ENCODE results near the gene LYRM4. TPM values are rescaled to one million over a fixed set of nuclear protein-coding genes. Genes with fewer than 3 reads are reported as not detected.

LYRM4 gene
- total RNA-seq, 1 experiment from 2014 or later, result 44.3 TPM

DNA sequence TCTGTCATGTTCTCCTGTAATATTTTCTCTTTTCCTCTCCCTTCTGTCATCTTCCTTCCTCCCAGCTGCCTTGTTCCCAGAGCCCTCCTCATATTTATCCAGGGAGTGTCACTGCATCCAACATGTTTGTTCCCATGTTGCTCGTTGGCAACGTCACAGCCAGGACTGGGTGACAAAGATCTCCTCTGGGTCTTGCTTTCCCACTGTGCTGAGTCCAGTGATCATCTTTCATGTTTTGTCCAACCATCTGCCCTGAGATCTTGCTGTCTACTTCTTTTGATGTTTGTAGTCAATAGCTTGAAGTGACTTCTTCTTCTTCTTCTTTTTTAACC lies 27.2 kb upstream of the LYRM4 start:
- no peak overlapping the region for H3K4me3 Mint-ChIP-seq
- no peak overlapping the region for H2AFZ ChIP-seq (ENCODE audit: low read length)
- no peak overlapping the region for H3K4me2 ChIP-seq (ENCODE audit: insufficient read depth, insufficient read length, low read length)

More for the DNA sequence above, 27.2 kb upstream of the LYRM4 start:
- Histone ChIP-seq H3K23me2 (ENCODE audit: insufficient read length, low read depth, low read length, poor library complexity, severe bottlenecking) (no peaks in the 10 kb centered on the region), H2AK5ac (ENCODE audit: insufficient read length, low read length) (no peak overlapping the region), H2BK120ac (ENCODE audit: low read depth, low read length, poor library complexity, severe bottlenecking) (no peak overlapping the region), H2BK15ac (ENCODE audit: low read depth, low read length) (no peak overlapping the region), H3K4me1 (ENCODE audit: insufficient read depth, low read length) (0 out of 2 replicates have a peak, but pooled peaks cover 2% of the 10 kb centered on the region), H2BK20ac (ENCODE audit: low read depth, low read length, poor library complexity, severe bottlenecking) (no peak overlapping the region), H3K79me1 (ENCODE audit: insufficient read depth, low read depth, low read length, poor library complexity, severe bottlenecking) (peaks cover 2% of the 10 kb centered on the region), H3K56ac (ENCODE audit: insufficient read length, low read depth, low read length) (no peak overlapping the region), H3K27ac (ENCODE audit: insufficient read length, low read depth, low read length) (no peak overlapping the region), H3K23ac (ENCODE audit: insufficient read length, low read depth, low read length) (no peak overlapping the region), H3K4ac (ENCODE audit: low read depth, low read length) (no peak overlapping the region), H3K18ac (ENCODE audit: insufficient read length, low read depth, low read length) (no peak overlapping the region), H4K5ac (ENCODE audit: insufficient read length, low read depth, low read length) (no peak overlapping the region), H3K14ac (ENCODE audit: insufficient read depth, low read length) (no peak overlapping the region), H3K9ac (ENCODE audit: extremely low read depth, insufficient read length, low read length) (no peak overlapping the region), H4K20me1 (ENCODE audit: control insufficient read depth, insufficient read depth, insufficient read length) (no peaks in the 10 kb centered on the region), H3K27me3 (ENCODE audit: insufficient read depth, low read length) (no peaks in the 10 kb centered on the region), H2BK5ac (ENCODE audit: insufficient read length, low read length) (no peak overlapping the region), H3T11ph (ENCODE audit: low read length) (no peak overlapping the region), H3K79me2 (ENCODE audit: insufficient read depth, low read length) (peaks cover 2% of the 10 kb centered on the region; the same call in 1 of the 2 replicates), H4K91ac (ENCODE audit: insufficient read length, low read depth, low read length) (no peak overlapping the region), H3K9me3 (ENCODE audit: control insufficient read depth, low read depth, low read length) (no peaks in the 10 kb centered on the region), H2BK12ac (ENCODE audit: insufficient read length, low read depth, low read length) (no peak overlapping the region), H4K8ac (replicated peaks; ENCODE audit: insufficient read length, low read depth, low read length) (no peak overlapping the region)
- Mint-ChIP-seq H3K4me1 (peaks cover 4 to 9% of the 10 kb centered on the region in 2 experiments), H3K27ac (no peak overlapping the region; a peak in 1 of 7 replicates), H3K36me3 (ENCODE audit: insufficient read depth in 1 of 3, low read depth in 3 of 3) (no peaks in the 10 kb centered on the region), H3K9me3 (no peaks in the 10 kb centered on the region), H3K27me3 (ENCODE audit: low read depth) (no peaks in the 10 kb centered on the region)
- WGBS (ENCODE audit: extremely low coverage, insufficient read length, low lambda C conversion rate), result no CpG with 5 or more reads among the region's 2 CpGs
- DNase-seq, result no peak
- TF ChIP-seq, protein P1, sequence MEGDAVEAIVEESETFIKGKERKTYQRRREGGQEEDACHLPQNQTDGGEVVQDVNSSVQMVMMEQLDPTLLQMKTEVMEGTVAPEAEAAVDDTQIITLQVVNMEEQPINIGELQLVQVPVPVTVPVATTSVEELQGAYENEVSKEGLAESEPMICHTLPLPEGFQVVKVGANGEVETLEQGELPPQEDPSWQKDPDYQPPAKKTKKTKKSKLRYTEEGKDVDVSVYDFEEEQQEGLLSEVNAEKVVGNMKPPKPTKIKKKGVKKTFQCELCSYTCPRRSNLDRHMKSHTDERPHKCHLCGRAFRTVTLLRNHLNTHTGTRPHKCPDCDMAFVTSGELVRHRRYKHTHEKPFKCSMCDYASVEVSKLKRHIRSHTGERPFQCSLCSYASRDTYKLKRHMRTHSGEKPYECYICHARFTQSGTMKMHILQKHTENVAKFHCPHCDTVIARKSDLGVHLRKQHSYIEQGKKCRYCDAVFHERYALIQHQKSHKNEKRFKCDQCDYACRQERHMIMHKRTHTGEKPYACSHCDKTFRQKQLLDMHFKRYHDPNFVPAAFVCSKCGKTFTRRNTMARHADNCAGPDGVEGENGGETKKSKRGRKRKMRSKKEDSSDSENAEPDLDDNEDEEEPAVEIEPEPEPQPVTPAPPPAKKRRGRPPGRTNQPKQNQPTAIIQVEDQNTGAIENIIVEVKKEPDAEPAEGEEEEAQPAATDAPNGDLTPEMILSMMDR (conservative IDR thresholded peaks at IDR 0.05), result no peak

All from H9 (cell line).